ENCODE results near the gene PLXNA2.

The PLXNA2 gene

GRCh38 chr1:208175508-208175895, 68.7 kb downstream of the PLXNA2 start:
- no peak overlapping the region for H3K4me3 ChIP-seq (replicated peaks; ENCODE audit: low read depth, low read length)
- DNase-seq (ENCODE audit: low read depth), result no peak
- TF ChIP-seq CTCF (IDR thresholded peaks at IDR 0.05; ENCODE audit: low read length, missing control alignments), result no peak

GRCh38 chr1:208174731-208175507, 69.3 kb downstream of the PLXNA2 start:
- TF ChIP-seq CTCF (IDR thresholded peaks at IDR 0.05; ENCODE audit: low read length, missing control alignments), result no peak
- peak; percentile 51 for DNase-seq (ENCODE audit: low read depth)
- no peak overlapping the region for H3K4me3 ChIP-seq (replicated peaks; ENCODE audit: low read depth, low read length)

GRCh38 chr1:208174200-208174599, 70.0 kb downstream of the PLXNA2 start:
- H3K4me3 ChIP-seq (replicated peaks; ENCODE audit: low read depth, low read length), result no peak overlapping the region
- DNase-seq (ENCODE audit: low read depth), result peak; percentile 43
- TF ChIP-seq CTCF (IDR thresholded peaks at IDR 0.05; ENCODE audit: low read length, missing control alignments), result no peak

GRCh38 chr1:208173749-208174148, 70.4 kb downstream of the PLXNA2 start:
- no peak for TF ChIP-seq CTCF (IDR thresholded peaks at IDR 0.05; ENCODE audit: low read length, missing control alignments)
- no peak overlapping the region for H3K4me3 ChIP-seq (replicated peaks; ENCODE audit: low read depth, low read length)
- DNase-seq (ENCODE audit: low read depth), result no peak

GRCh38 chr1:208172423-208173145, 71.6 kb downstream of the PLXNA2 start:
- no peak overlapping the region for H3K4me3 ChIP-seq (replicated peaks; ENCODE audit: low read depth, low read length)
- TF ChIP-seq CTCF (IDR thresholded peaks at IDR 0.05; ENCODE audit: low read length, missing control alignments), result no peak
- DNase-seq (ENCODE audit: low read depth), result no peak

- no peak overlapping the region for H3K4me3 ChIP-seq (replicated peaks; ENCODE audit: low read depth, low read length)
- no peak for DNase-seq (ENCODE audit: low read depth)
- TF ChIP-seq CTCF (IDR thresholded peaks at IDR 0.05; ENCODE audit: low read length, missing control alignments), result no peak
Observed at GRCh38 chr1:208171616-208172422, 72.4 kb downstream of the PLXNA2 start.
